K562 (cell line): Measurements from ENCODE around the gene NEDD4L. TPM values are rescaled to one million over a fixed set of nuclear protein-coding genes. Genes with fewer than 3 reads are reported as not detected.

Source experiments
- ATAC-seq: fragments of 200-7000 bp; cut with Tn5 transposase; 3 replicates; pipeline ENCODE4 v1.9.1; 2020; ENCODE audit warnings: moderate library complexity
- BruUV-seq: library from RNA; stranded (reverse); fragments of 400-500 nt; replicated peaks from 2 replicates; lab custom pipeline; 2021; lab: Mats Ljungman, UMichigan
- CTCF ChIA-PET: fragments of 300-600 bp; formaldehyde crosslinking; extraction: SDS; loops from one replicate; lab custom pipeline; 2021; ENCODE audit warnings: low intra/inter-chr PET ratio; lab: Yijun Ruan, JAX
- POLR2A ChIA-PET: fragments of 300-600, 350-650 bp; sonication (Branson Sonifier 250); formaldehyde crosslinking; extraction: SDS; loops from one replicate; lab custom pipeline; 2021; ENCODE audit warnings: antibody characterized with exemption, inconsistent platforms; lab: Yijun Ruan, JAX
- DNase-seq, 4 experiments: peaks; one replicate each; pipeline versions ENCODE4 v3.0.0 to v3.0.0-alpha.2; 2011 to 2018; ENCODE audit warnings: low spot score in 3 of 4, mixed read lengths in 3 of 4; ENCODE audit errors: extremely low read depth in 1 of 4
- FAIRE-seq: peaks from 2 replicates; lab custom pipeline; 2011; peaks lifted over from hg19 to GRCh38; lab: Jason Lieb, UNC
- H2AFZ ChIP-seq: 2 replicates; pipeline ENCODE4 v1.6.0; 2011; ENCODE audit warnings: low read depth, low read length, control low read depth, inconsistent platforms
- H3K27ac ChIP-seq: fragments of 200-600 bp; 3 replicates; pipeline ENCODE4 v1.8.0; 2011; ENCODE audit warnings: low read depth, mild to moderate bottlenecking, control low read depth, inconsistent platforms, low read length, moderate library complexity, mixed read lengths; ENCODE audit errors: extremely low read depth
- H3K27me3 ChIP-seq, 2 experiments: fragments of 300-600 bp in 1 of 2; 2 replicates in 1 of 2; 3 replicates in 1 of 2; pipeline versions ENCODE4 v1.6.0 to v1.8.0; 2011; ENCODE audit warnings: inconsistent platforms in 2 of 2, low read length in 2 of 2, mild to moderate bottlenecking in 1 of 2, mixed read lengths in 1 of 2, moderate library complexity in 1 of 2; ENCODE audit not compliant: control insufficient read depth in 2 of 2, insufficient read depth in 2 of 2
- H3K36me3 ChIP-seq: fragments of 300-600 bp; 3 replicates; pipeline ENCODE4 v1.8.0; 2011; ENCODE audit warnings: mild to moderate bottlenecking, low read length, inconsistent platforms; ENCODE audit not compliant: control insufficient read depth, insufficient read depth
- H3K4me1 ChIP-seq, 2 experiments: fragments of 200-600 bp in 1 of 2; replicated peaks in 1 of 2; 2 replicates in 1 of 2; 3 replicates in 1 of 2; pipeline versions ENCODE4 v1.5.1 to v1.8.0; 2011; ENCODE audit warnings: inconsistent platforms in 2 of 2, low read length in 2 of 2, mild to moderate bottlenecking in 1 of 2, mixed read lengths in 1 of 2, moderate library complexity in 1 of 2; ENCODE audit not compliant: control insufficient read depth in 2 of 2, insufficient read depth in 2 of 2
- H3K4me2 ChIP-seq: 2 replicates; pipeline ENCODE4 v1.6.1; 2011; ENCODE audit warnings: low read length, control low read depth, inconsistent platforms, mixed read lengths; ENCODE audit not compliant: insufficient read depth
- H3K4me3 ChIP-seq: fragments of 200-600 bp; sonication (generic), shearing (Covaris generic); 2 replicates; pipeline ENCODE4 v1.5.1; 2016; ENCODE audit warnings: control low read depth, inconsistent platforms
- H3K79me2 ChIP-seq: fragments of 200-600 bp; 3 replicates; pipeline ENCODE4 v1.8.0; 2011; ENCODE audit warnings: low read length, inconsistent platforms; ENCODE audit not compliant: control insufficient read depth, insufficient read depth
- H3K9ac ChIP-seq, 2 experiments: 2 replicates each; pipeline versions ENCODE4 v1.6.0 to v1.6.1; 2011; ENCODE audit warnings: low read depth in 2 of 2, low read length in 2 of 2, control low read depth in 1 of 2, inconsistent platforms in 1 of 2, mild to moderate bottlenecking in 1 of 2, mixed read lengths in 1 of 2; ENCODE audit not compliant: insufficient read depth in 1 of 2
- H3K9me1 ChIP-seq: one replicate; pipeline ENCODE4 v1.6.0; 2011; ENCODE audit warnings: inconsistent platforms, mild to moderate bottlenecking, low read length, moderate library complexity; ENCODE audit not compliant: control insufficient read depth, insufficient read depth
- H3K9me3 ChIP-seq: replicated peaks from 2 replicates; pipeline ENCODE4 v1.5.1; 2011; ENCODE audit warnings: low read depth, low read length, inconsistent platforms; ENCODE audit not compliant: control insufficient read depth, insufficient read depth
- H4K20me1 ChIP-seq: replicated peaks from 2 replicates; pipeline ENCODE4 v1.6.1; 2011; ENCODE audit warnings: low read length, inconsistent platforms, mixed read lengths; ENCODE audit not compliant: control insufficient read depth, insufficient read depth
- MYC ChIP-seq, 2 experiments: fragments of 250-450 bp in 1 of 2; sonication (Bioruptor Pico) in 1 of 2; IDR thresholded peaks; 2 replicates each; pipeline versions ENCODE4 v1.5.1 to v1.6.1; 2012 to 2021; ENCODE audit warnings: low read depth in 2 of 2, borderline replicate concordance in 1 of 2, improper control_type of control experiment in 1 of 2, low read length in 1 of 2, mild to moderate bottlenecking in 1 of 2, moderate library complexity in 1 of 2
- WGBS: fragments of 100-300 bp; shearing (Covaris generic); methylation state at CpG from one replicate; pipeline ENCODE4 v1.1.6; 2016; ENCODE audit warnings: low coverage, mixed read lengths; ENCODE audit not compliant: insufficient coverage; ENCODE audit errors: missing lambda C conversion rate; 5-methylcytosine and 5-hydroxymethylcytosine counted together
- in situ Hi-C: fragments of 300-500 bp; cut with MboI; formaldehyde crosslinking; loops from 4 replicates; pipeline ENCODE4 v1.15.0; 2018; ENCODE audit warnings: inconsistent platforms, mixed read lengths
- intact Hi-C: fragments of 100-400 bp; cut with micrococcal nuclease; formaldehyde crosslinking; loops from 2 replicates; pipeline ENCODE4 v1.14.2; 2022
- polyA plus RNA-seq, 8 experiments: library from polyadenylated mRNA; depleted of rRNA in 4 of 8; stranded (reverse) in 5 of 8; unstranded in 3 of 8; fragments of >200 nt; fragmentation: Nextera tagmentation in 2 of 8; fragmentation: Illumina TruSeq in 1 of 8; extraction: Ambion mirVana in 2 of 8; extraction: Trizol in 1 of 8; gene quantifications; 2 replicates each; pipeline versions ENCODE4 v1.2.1 to v1.2.3, GENCODE V29; 2011 to 2014; ENCODE audit warnings: inconsistent platforms in 1 of 8, missing spikeins in 1 of 8
- total RNA-seq, 7 experiments: library from RNA; depleted of rRNA in 6 of 7; stranded (reverse); fragments of >200 nt in 6 of 7; fragmentation: Illumina TruSeq in 2 of 7; extraction: Trizol in 2 of 7; gene quantifications; 2 replicates each; pipeline versions ENCODE4 v1.2.1 to v1.2.3, GENCODE V29; 2011 to 2021; ENCODE audit warnings: low replicate concordance in 1 of 7
- TF ChIP-seq, protein P1 (sequence below): fragments of 450-650 bp; IDR thresholded peaks from 2 replicates; pipeline ENCODE4 v1.7.1; 2018; ENCODE audit warnings: mild to moderate bottlenecking, low read depth; ENCODE audit not compliant: partially characterized antibody

The NEDD4L gene
- total and polyA plus RNA-seq, 9 of the 15 experiments (the other 6 are each of a cell fraction or from before 2014, with no cell fraction given), result 8.1 to 33.4 (median 19.9) TPM

DNA sequence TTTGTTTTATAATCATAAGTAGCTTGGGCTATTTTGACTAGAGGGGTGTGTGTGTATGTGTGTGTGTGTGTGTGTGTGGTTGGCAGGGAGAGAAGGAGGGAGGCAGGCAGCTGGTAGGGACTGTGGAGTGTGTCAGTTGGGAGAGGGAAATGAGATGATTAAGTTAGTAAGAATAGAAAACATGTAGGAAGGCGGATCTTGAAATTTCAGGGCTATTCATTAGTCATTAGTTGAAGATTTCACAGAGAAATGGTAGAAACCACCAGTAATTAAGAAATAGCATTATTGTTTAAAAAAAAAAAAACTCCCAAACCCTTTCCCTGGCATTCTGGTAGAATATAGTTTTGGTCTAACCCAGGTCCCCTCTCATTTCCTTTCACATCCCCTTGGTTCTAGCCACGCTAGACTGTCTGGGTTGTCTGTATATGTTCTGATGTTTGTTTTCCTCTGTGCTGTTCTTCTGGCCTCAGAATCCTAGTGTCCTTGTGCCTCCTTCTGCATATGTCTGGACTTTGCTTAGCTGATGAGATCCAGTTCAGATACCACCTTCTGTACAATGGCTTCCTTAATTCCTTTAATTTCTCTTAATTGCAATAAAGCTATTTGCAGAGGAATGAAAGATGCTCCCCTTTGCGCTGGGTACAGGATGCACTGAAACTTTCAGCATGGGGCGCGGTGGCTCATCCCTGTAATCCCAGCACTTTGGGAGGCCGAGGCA is 161.6 kb downstream of the NEDD4L start:
- H3K27me3 ChIP-seq, result no peaks in the 10 kb centered on the region
- intact Hi-C loops (no loop called here), in situ Hi-C loops (no loop called here)
- no peak overlapping the region for H3K4me3 ChIP-seq
- BruUV-seq, result no TSS peak
- peaks cover 0 to 10% of the 10 kb centered on the region in 2 experiments; a peak in 3 of 5 replicates for H3K4me1 ChIP-seq
- peaks cover 4% of the 10 kb centered on the region for H3K9me1 ChIP-seq
- 55% methylated on average over 2 of the region's 6 CpGs for WGBS
- ATAC-seq, result no peak
- no peak overlapping the region for H3K4me2 ChIP-seq
- no peaks in the 10 kb centered on the region for H3K36me3 ChIP-seq
- no peaks in the 10 kb centered on the region for H3K79me2 ChIP-seq
- TF ChIP-seq, protein P1, sequence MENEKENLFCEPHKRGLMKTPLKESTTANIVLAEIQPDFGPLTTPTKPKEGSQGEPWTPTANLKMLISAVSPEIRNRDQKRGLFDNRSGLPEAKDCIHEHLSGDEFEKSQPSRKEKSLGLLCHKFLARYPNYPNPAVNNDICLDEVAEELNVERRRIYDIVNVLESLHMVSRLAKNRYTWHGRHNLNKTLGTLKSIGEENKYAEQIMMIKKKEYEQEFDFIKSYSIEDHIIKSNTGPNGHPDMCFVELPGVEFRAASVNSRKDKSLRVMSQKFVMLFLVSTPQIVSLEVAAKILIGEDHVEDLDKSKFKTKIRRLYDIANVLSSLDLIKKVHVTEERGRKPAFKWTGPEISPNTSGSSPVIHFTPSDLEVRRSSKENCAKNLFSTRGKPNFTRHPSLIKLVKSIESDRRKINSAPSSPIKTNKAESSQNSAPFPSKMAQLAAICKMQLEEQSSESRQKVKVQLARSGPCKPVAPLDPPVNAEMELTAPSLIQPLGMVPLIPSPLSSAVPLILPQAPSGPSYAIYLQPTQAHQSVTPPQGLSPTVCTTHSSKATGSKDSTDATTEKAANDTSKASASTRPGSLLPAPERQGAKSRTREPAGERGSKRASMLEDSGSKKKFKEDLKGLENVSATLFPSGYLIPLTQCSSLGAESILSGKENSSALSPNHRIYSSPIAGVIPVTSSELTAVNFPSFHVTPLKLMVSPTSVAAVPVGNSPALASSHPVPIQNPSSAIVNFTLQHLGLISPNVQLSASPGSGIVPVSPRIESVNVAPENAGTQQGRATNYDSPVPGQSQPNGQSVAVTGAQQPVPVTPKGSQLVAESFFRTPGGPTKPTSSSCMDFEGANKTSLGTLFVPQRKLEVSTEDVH, result no peak
- TF ChIP-seq MYC (IDR thresholded peaks at IDR 0.05; ENCODE audit: low read depth, low read length) (no peak), MYC (CRISPR knock-in tag; IDR thresholded peaks at IDR 0.05; ENCODE audit: borderline replicate concordance, low read depth) (no peak)
- TF ChIP-seq, all 486 proteins: peak for 0
- ChIA-PET POLR2A (interaction anchor here (1.2 kb wide), 1 partner anchor 16 kb away, joined by 3 read pairs; no protein-coding TSS in a partner anchor), CTCF (no interaction called here)
- H3K27ac ChIP-seq, result no peak overlapping the region
- H2AFZ ChIP-seq, result no peak overlapping the region
- FAIRE-seq (no peak), DNase-seq (no peak)
- H3K9me3 ChIP-seq, result no peaks in the 10 kb centered on the region
- H3K9ac ChIP-seq, result no peak overlapping the region
- H4K20me1 ChIP-seq, result no peaks in the 10 kb centered on the region
